Stimulated activated CD8-positive, alpha-beta memory T cell treated with anti-CD3 and anti-CD28 coated beads, Interleukin-15, amount 100 ng/mL, for 4 hours (primary cell): ENCODE measurements around the gene NOSTRIN.
"Not testable (repeated sequence)": the region's sequence is repeated elsewhere in the genome, so short reads cannot be mapped to it uniquely, and the experiment has no call there.

Source experiments
- DNase-seq, 2 donors: peaks; one replicate each; pipeline ENCODE4 v3.0.0-alpha.2; 2020; ENCODE audit warnings: low read depth in 2 of 2

NOSTRIN gene

GRCh38 chr2:168790226-168790902 lies 12.1 kb upstream of the NOSTRIN start:
- DNase-seq = no peak

GRCh38 chr2:168791140-168791539 lies 11.3 kb upstream of the NOSTRIN start:
- DNase-seq = not testable (repeated sequence)

- DNase-seq = no peak
Observed at GRCh38 chr2:168793596-168793995, 8.8 kb upstream of the NOSTRIN start.

- no peak for DNase-seq
Observed at GRCh38 chr2:168794968-168795367, 7.5 kb upstream of the NOSTRIN start.

- DNase-seq = no peak
Observed at GRCh38 chr2:168796090-168796577, 6.3 kb upstream of the NOSTRIN start.

- no peak for DNase-seq
Observed at GRCh38 chr2:168796583-168797285, 5.7 kb upstream of the NOSTRIN start.

- no peak for DNase-seq
Observed at GRCh38 chr2:168797286-168797655, 5.2 kb upstream of the NOSTRIN start.

GRCh38 chr2:168798076-168798887 lies 4.2 kb upstream of the NOSTRIN start:
- no peak for DNase-seq

- DNase-seq = no peak
Observed at GRCh38 chr2:168798888-168799410, 3.5 kb upstream of the NOSTRIN start.

- DNase-seq = no peak
Observed at GRCh38 chr2:168801471-168801870, 966 bp upstream of the NOSTRIN start.

GRCh38 chr2:168802859-168803725 lies 655 bp downstream of the NOSTRIN start:
- no peak for DNase-seq

GRCh38 chr2:168804214-168804613 lies 1.8 kb downstream of the NOSTRIN start:
- DNase-seq = no peak

GRCh38 chr2:168805615-168806014 lies 3.2 kb downstream of the NOSTRIN start:
- no peak for DNase-seq

GRCh38 chr2:168809537-168809936 lies 7.1 kb downstream of the NOSTRIN start:
- no peak for DNase-seq

GRCh38 chr2:168810235-168810634 lies 7.8 kb downstream of the NOSTRIN start:
- no peak for DNase-seq

GRCh38 chr2:168811696-168812095 lies 9.3 kb downstream of the NOSTRIN start:
- DNase-seq = no peak

- no peak for DNase-seq
Observed at GRCh38 chr2:168814046-168814445, 11.6 kb downstream of the NOSTRIN start.

- no peak for DNase-seq
Observed at GRCh38 chr2:168814939-168815907, 12.8 kb downstream of the NOSTRIN start.

- no peak for DNase-seq
Observed at GRCh38 chr2:168816369-168816768, 13.9 kb downstream of the NOSTRIN start.
